B cell (primary cell): ENCODE measurements around the gene DNAH12. TPM values are rescaled to one million over a fixed set of nuclear protein-coding genes. Genes with fewer than 3 reads are reported as not detected.
"Not testable (repeated sequence)": the region's sequence is repeated elsewhere in the genome, so short reads cannot be mapped to it uniquely, and the experiment has no call there.

Experiments
- ATAC-seq: fragments of 200-7000 bp; cut with Tn5 transposase; one replicate; pipeline ENCODE4 v1.10.0; 2021; ENCODE audit warnings: low read depth, mild to moderate bottlenecking, moderate number of reproducible peaks, moderate library complexity
- CTCF ChIA-PET: fragments of 350-600 bp; sonication (Branson Sonifier 250); formaldehyde crosslinking; loops from one replicate; lab custom pipeline; 2021; ENCODE audit warnings: antibody characterized with exemption, inconsistent platforms; lab: Charles Lee
- POLR2A ChIA-PET: fragments of 350-600 bp; sonication (Branson Sonifier 250); formaldehyde crosslinking; loops from one replicate; lab custom pipeline; 2021; ENCODE audit warnings: antibody characterized with exemption; lab: Charles Lee
- DNase-seq: peaks from one replicate; pipeline ENCODE4 v3.0.0; 2013
- H2AFZ ChIP-seq: 2 replicates; pipeline ENCODE4 v1.6.1; 2012; ENCODE audit warnings: mild to moderate bottlenecking, low read depth, low read length; ENCODE audit not compliant: insufficient read depth, poor library complexity, severe bottlenecking
- H3K27ac ChIP-seq, 2 donors: 1 replicate in 1 of 2; 2 replicates in 1 of 2; pipeline ENCODE4 v1.5.1; 2012 to 2013; ENCODE audit warnings: low read length in 2 of 2, mild to moderate bottlenecking in 2 of 2, moderate library complexity in 1 of 2
- H3K27me3 ChIP-seq, 4 experiments: fragments of 200-600 bp in 1 of 4; sonication (generic) in 1 of 4; replicated peaks in 1 of 4; 1 replicate in 2 of 4; 2 replicates in 2 of 4; pipeline versions ENCODE4 v1.6.1 to v1.7.0; 2013 to 2016; ENCODE audit warnings: low read length in 3 of 4, mild to moderate bottlenecking in 2 of 4, mixed read lengths in 1 of 4, moderate library complexity in 1 of 4; ENCODE audit not compliant: insufficient read depth in 4 of 4, control insufficient read depth in 3 of 4; ENCODE audit errors: control extremely low read depth in 1 of 4
- H3K36me3 ChIP-seq, 2 experiments: replicated peaks in 1 of 2; 1 replicate in 1 of 2; 2 replicates in 1 of 2; pipeline versions ENCODE4 v1.6.1 to v1.7.1; 2013; ENCODE audit warnings: low read length in 1 of 2; ENCODE audit not compliant: insufficient read depth in 2 of 2, control insufficient read depth in 1 of 2; ENCODE audit errors: control extremely low read depth in 1 of 2, extremely low read depth in 1 of 2
- H3K4me1 ChIP-seq, 2 donors: fragments of 200-600 bp in 1 of 2; sonication (generic) in 1 of 2; 1 replicate in 1 of 2; 2 replicates in 1 of 2; pipeline versions ENCODE4 v1.5.1 to v1.6.1; 2013 to 2017; ENCODE audit warnings: low read length in 2 of 2; ENCODE audit not compliant: control insufficient read depth in 2 of 2, insufficient read depth in 2 of 2
- H3K4me2 ChIP-seq: replicated peaks from 2 replicates; pipeline ENCODE3; 2012; ENCODE audit warnings: mild to moderate bottlenecking, low read depth, low read length; ENCODE audit not compliant: poor library complexity, severe bottlenecking
- H3K4me3 ChIP-seq, 5 experiments: fragments of 200-600 bp in 1 of 5; sonication (generic) in 1 of 5; 1 replicate in 3 of 5; 2 replicates in 2 of 5; pipeline versions ENCODE4 v1.5.1 to v1.7.0; 2011 to 2016; ENCODE audit warnings: low read length in 4 of 5, mild to moderate bottlenecking in 4 of 5, low read depth in 2 of 5, control low read depth in 1 of 5, moderate library complexity in 1 of 5; ENCODE audit not compliant: insufficient read depth in 1 of 5; ENCODE audit errors: control extremely low read depth in 1 of 5, extremely low read depth in 1 of 5
- H3K79me2 ChIP-seq: fragments of 200-600 bp; sonication (generic); one replicate; pipeline ENCODE4 v1.6.0; 2016; ENCODE audit warnings: low read length; ENCODE audit not compliant: control insufficient read depth, insufficient read depth
- H3K9ac ChIP-seq: fragments of 200-600 bp; sonication (generic); 2 replicates; pipeline ENCODE4 v1.6.1; 2017; ENCODE audit warnings: mild to moderate bottlenecking, low read length, moderate library complexity
- H3K9me3 ChIP-seq, 3 donors: one replicate each; pipeline versions ENCODE4 v1.6.1 to v1.7.1; 2013; ENCODE audit warnings: low read length in 2 of 3; ENCODE audit not compliant: control insufficient read depth in 2 of 3, insufficient read depth in 1 of 3; ENCODE audit errors: control extremely low read depth in 1 of 3
- H4K20me1 ChIP-seq: 2 replicates; pipeline ENCODE4 v1.6.0; 2012; ENCODE audit warnings: mild to moderate bottlenecking, low read length; ENCODE audit not compliant: insufficient read depth, control insufficient read depth, poor library complexity, severe bottlenecking
- H3K27ac Mint-ChIP-seq: one replicate; pipeline ENCODE4 v1.8.0; 2021; ENCODE audit warnings: mixed read lengths
- H3K27me3 Mint-ChIP-seq: one replicate; pipeline ENCODE4 v1.8.0; 2021; ENCODE audit warnings: mixed read lengths
- H3K4me1 Mint-ChIP-seq: one replicate; pipeline ENCODE4 v1.8.0; 2021; ENCODE audit warnings: mixed read lengths
- H3K4me3 Mint-ChIP-seq: one replicate; pipeline ENCODE4 v1.8.0; 2021; ENCODE audit warnings: mixed read lengths
- H3K9me3 Mint-ChIP-seq: one replicate; pipeline ENCODE4 v1.8.0; 2022; ENCODE audit warnings: mixed read lengths; ENCODE audit not compliant: insufficient read depth
- EZH2 ChIP-seq: IDR thresholded peaks from 2 replicates; pipeline ENCODE4 v1.6.1; 2012; ENCODE audit warnings: borderline replicate concordance, low read depth, mild to moderate bottlenecking, moderate library complexity, low read length; ENCODE audit not compliant: insufficient read depth, poor library complexity, severe bottlenecking
- WGBS: methylation state at CpG from one replicate; pipeline ENCODE4 v1.1.5; 2013; ENCODE audit warnings: missing lambda C conversion rate; ENCODE audit not compliant: insufficient coverage; 5-methylcytosine and 5-hydroxymethylcytosine counted together
- intact Hi-C: fragments of 100-400 bp; cut with micrococcal nuclease; formaldehyde crosslinking; loops from one replicate; pipeline ENCODE4 v1.10.0; 2022
- polyA plus RNA-seq: library from polyadenylated mRNA; depleted of rRNA; stranded (reverse); fragments of >200 nt; gene quantifications from 2 replicates; pipeline ENCODE4 v1.2.3, GENCODE V29; 2012
- total RNA-seq, 2 donors: library from RNA; stranded (reverse); fragments of 120-200 nt in 1 of 2; gene quantifications; 1 replicate in 1 of 2; 2 replicates in 1 of 2; pipeline versions ENCODE4 v1.2.3 to v1.2.4, GENCODE V29; 2013 to 2022
- TF ChIP-seq, protein P1 (sequence below): fragments of 200-600 bp; IDR thresholded peaks from one replicate; pipeline ENCODE4 v1.8.0; 2022; ENCODE audit warnings: antibody characterized with exemption, mild to moderate bottlenecking

Gene DNAH12
- total and polyA plus RNA-seq, 2 donors (not counting 1 experiment from before 2014, with no cell fraction given), result 0.09 to 0.17 TPM

DNA sequence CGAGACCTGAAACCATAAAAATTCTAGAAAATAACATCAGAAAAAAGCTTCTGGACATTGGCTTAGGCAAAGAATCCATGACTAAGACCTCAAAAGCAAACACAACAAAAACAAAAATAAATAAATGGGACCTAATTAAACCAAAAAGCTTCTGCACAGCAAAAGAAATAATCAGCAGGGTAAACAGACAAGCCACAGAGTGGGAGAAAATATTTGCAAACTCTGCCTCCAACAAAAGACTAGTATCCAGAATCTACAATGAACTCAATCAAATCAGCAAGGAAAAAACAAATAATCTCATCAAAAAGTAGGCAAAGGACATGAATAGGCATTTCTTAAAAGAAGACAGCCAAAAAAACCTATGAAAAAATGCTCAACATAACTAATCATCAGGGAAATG is 59.6 kb downstream of the DNAH12 start:
- ATAC-seq (no peak), DNase-seq (no peak)
- Mint-ChIP-seq H3K9me3 (peaks cover 3% of the 10 kb centered on the region), H3K27me3 (peaks cover 14% of the 10 kb centered on the region), H3K27ac (no peak overlapping the region), H3K4me1 (no peaks in the 10 kb centered on the region), H3K4me3 (no peak overlapping the region)
- WGBS, result no CpG with 5 or more reads among the region's 1 CpG
- ChIA-PET CTCF (no interaction called here), POLR2A (no interaction called here)
- H3K27ac ChIP-seq, result no peak overlapping the region
- intact Hi-C loops, result no loop called here
- no peak overlapping the region for H2AFZ ChIP-seq
- H3K4me3 ChIP-seq, result no peak overlapping the region
- H3K4me2 ChIP-seq, result no peak overlapping the region
- no peaks in the 10 kb centered on the region for H4K20me1 ChIP-seq
- no peaks in the 10 kb centered on the region for H3K79me2 ChIP-seq
- H3K27me3 ChIP-seq, result no peaks in the 10 kb centered on the region
- no peak overlapping the region for H3K9ac ChIP-seq
- H3K4me1 ChIP-seq, result no peaks in the 10 kb centered on the region
- TF ChIP-seq, protein P1, sequence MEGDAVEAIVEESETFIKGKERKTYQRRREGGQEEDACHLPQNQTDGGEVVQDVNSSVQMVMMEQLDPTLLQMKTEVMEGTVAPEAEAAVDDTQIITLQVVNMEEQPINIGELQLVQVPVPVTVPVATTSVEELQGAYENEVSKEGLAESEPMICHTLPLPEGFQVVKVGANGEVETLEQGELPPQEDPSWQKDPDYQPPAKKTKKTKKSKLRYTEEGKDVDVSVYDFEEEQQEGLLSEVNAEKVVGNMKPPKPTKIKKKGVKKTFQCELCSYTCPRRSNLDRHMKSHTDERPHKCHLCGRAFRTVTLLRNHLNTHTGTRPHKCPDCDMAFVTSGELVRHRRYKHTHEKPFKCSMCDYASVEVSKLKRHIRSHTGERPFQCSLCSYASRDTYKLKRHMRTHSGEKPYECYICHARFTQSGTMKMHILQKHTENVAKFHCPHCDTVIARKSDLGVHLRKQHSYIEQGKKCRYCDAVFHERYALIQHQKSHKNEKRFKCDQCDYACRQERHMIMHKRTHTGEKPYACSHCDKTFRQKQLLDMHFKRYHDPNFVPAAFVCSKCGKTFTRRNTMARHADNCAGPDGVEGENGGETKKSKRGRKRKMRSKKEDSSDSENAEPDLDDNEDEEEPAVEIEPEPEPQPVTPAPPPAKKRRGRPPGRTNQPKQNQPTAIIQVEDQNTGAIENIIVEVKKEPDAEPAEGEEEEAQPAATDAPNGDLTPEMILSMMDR, result no peak
- no peak for TF ChIP-seq EZH2
- H3K9me3 ChIP-seq, result no peaks in the 10 kb centered on the region
- no peaks in the 10 kb centered on the region for H3K36me3 ChIP-seq

DNA sequence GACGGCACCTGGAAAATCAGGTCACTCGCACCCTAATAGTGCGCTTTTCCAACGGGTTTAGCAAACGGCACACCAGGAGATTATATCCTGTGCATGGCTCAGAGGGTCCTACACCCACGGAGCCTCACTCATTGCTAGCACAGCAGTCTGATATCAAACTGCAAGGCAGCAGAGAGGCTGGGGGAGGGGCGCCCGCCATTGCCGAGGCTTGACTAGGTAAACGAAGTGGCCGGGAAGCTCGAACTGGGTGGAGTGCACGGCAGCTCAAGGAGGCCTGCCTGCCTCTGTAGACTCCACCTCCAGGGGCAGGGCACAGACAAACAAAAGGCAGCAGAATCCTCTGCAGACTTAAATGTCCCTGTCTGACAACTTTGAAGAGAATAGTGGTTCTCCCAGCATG is 67.0 kb downstream of the DNAH12 start:
- H3K36me3 ChIP-seq, H3K9ac ChIP-seq, H3K27me3 Mint-ChIP-seq, H3K9me3 Mint-ChIP-seq, H3K4me2 ChIP-seq, H3K4me1 Mint-ChIP-seq, H3K27me3 ChIP-seq, DNase-seq, POLR2A ChIA-PET, H3K27ac Mint-ChIP-seq, H3K9me3 ChIP-seq, H4K20me1 ChIP-seq, H3K4me1 ChIP-seq, ATAC-seq, H3K4me3 ChIP-seq, CTCF ChIA-PET, H2AFZ ChIP-seq, H3K79me2 ChIP-seq, H3K27ac ChIP-seq, H3K4me3 Mint-ChIP-seq, intact Hi-C loops: not testable (repeated sequence)
- WGBS, result 96% methylated on average over 13 of the region's 13 CpGs
